NCI-H524 (cell line): ENCODE results near the gene TRAF1.
"Not testable (repeated sequence)": the region's sequence is repeated elsewhere in the genome, so short reads cannot be mapped to it uniquely, and the experiment has no call there.

Experiments
- DNase-seq, 2 experiments: peaks; one replicate each; lab custom pipeline; 2025; lab: John Stamatoyannopoulos, UW

TRAF1 gene

GRCh38 chr9:120926397-120926928 is at the start of gene TRAF1:
TSS of gene TRAF1 (minus strand) at chr9:120926796. CDS start at chr9:120926075, 721 bp downstream.
- no peak for DNase-seq

GRCh38 chr9:120974921-120975320 is 48.3 kb upstream of the TRAF1 start:
- no peak for DNase-seq

- DNase-seq: no peak
Measured at GRCh38 chr9:120974181-120974580, 47.6 kb upstream of the TRAF1 start.

- DNase-seq: no peak
Measured at GRCh38 chr9:120971938-120972337, 45.3 kb upstream of the TRAF1 start.

- not testable (repeated sequence) for DNase-seq
Measured at GRCh38 chr9:120971471-120971870, 44.9 kb upstream of the TRAF1 start.

- peak in 1 of 2 experiments; percentile 59 for DNase-seq
Measured at GRCh38 chr9:120970244-120970643, 43.6 kb upstream of the TRAF1 start.

GRCh38 chr9:120966013-120966369 is 39.4 kb upstream of the TRAF1 start:
- no peak for DNase-seq

- DNase-seq: peak; percentile 51 to 77
Measured at GRCh38 chr9:120965344-120966012, 38.9 kb upstream of the TRAF1 start.

GRCh38 chr9:120961936-120962335 is 35.3 kb upstream of the TRAF1 start:
- DNase-seq: no peak

GRCh38 chr9:120960001-120960400 is 33.4 kb upstream of the TRAF1 start:
- no peak for DNase-seq

GRCh38 chr9:120956862-120957261 is 30.3 kb upstream of the TRAF1 start:
- no peak for DNase-seq

- no peak for DNase-seq
Measured at GRCh38 chr9:120951960-120952618, 25.5 kb upstream of the TRAF1 start.

GRCh38 chr9:120950421-120951388 is 24.1 kb upstream of the TRAF1 start:
- no peak for DNase-seq

GRCh38 chr9:120949290-120949689 is 22.7 kb upstream of the TRAF1 start:
- DNase-seq: no peak

GRCh38 chr9:120948824-120949223 is 22.2 kb upstream of the TRAF1 start:
- DNase-seq: no peak

- DNase-seq: no peak
Measured at GRCh38 chr9:120947222-120947621, 20.6 kb upstream of the TRAF1 start.

GRCh38 chr9:120946259-120946658 is 19.7 kb upstream of the TRAF1 start:
- no peak for DNase-seq

GRCh38 chr9:120944948-120945347 is 18.4 kb upstream of the TRAF1 start:
- DNase-seq: no peak

GRCh38 chr9:120944434-120944843 is 17.8 kb upstream of the TRAF1 start:
- no peak for DNase-seq

- no peak for DNase-seq
Measured at GRCh38 chr9:120942186-120943001, 15.8 kb upstream of the TRAF1 start.

GRCh38 chr9:120941046-120941770 is 14.6 kb upstream of the TRAF1 start:
- no peak for DNase-seq
